Measurements from ENCODE around the gene PSMD9. TPM values are rescaled to one million over a fixed set of nuclear protein-coding genes. Genes with fewer than 3 reads are reported as not detected.

PSMD9 gene
- total and polyA plus RNA-seq, 9 donors = 24.4 to 58.7 (median 35.5) TPM

DNA sequence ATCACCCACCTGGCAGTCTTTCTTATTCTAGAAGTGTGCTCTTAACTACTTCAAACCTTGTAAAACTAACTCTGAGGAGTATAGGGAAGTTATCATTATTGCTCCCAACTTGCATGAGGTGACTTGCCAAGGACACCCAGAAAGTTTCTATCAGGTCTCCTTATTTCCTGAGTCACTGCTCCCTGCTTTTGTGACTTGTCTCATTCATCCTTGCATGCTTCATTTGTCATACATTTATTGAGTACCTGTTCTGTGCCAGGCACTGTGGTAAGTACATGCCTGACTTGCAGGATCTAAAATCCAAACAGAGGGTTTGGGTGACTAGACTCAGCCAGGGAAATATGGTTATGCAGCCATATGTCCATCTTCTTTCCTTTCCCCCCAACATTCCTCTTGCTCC, 55.3 kb downstream of the PSMD9 start:
- Histone ChIP-seq H3K4me3 (no peak overlapping the region), H3K27me3 (no peaks in the 10 kb centered on the region), H3K9me3 (no peaks in the 10 kb centered on the region), H3K36me3 (no peaks in the 10 kb centered on the region), H3K27ac (no peak overlapping the region), H3K4me1 (ENCODE audit: insufficient read depth) (no peaks in the 10 kb centered on the region)
- no peak for DNase-seq
- intact Hi-C loops (cut with DNase I) = no loop called here
- TF ChIP-seq EP300 (IDR thresholded peaks at IDR 0.05) = no peak
- TF ChIP-seq, protein P1, sequence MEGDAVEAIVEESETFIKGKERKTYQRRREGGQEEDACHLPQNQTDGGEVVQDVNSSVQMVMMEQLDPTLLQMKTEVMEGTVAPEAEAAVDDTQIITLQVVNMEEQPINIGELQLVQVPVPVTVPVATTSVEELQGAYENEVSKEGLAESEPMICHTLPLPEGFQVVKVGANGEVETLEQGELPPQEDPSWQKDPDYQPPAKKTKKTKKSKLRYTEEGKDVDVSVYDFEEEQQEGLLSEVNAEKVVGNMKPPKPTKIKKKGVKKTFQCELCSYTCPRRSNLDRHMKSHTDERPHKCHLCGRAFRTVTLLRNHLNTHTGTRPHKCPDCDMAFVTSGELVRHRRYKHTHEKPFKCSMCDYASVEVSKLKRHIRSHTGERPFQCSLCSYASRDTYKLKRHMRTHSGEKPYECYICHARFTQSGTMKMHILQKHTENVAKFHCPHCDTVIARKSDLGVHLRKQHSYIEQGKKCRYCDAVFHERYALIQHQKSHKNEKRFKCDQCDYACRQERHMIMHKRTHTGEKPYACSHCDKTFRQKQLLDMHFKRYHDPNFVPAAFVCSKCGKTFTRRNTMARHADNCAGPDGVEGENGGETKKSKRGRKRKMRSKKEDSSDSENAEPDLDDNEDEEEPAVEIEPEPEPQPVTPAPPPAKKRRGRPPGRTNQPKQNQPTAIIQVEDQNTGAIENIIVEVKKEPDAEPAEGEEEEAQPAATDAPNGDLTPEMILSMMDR (IDR thresholded peaks at IDR 0.05) = no peak
- TF ChIP-seq POLR2A (IDR thresholded peaks at IDR 0.05) = no peak

DNA sequence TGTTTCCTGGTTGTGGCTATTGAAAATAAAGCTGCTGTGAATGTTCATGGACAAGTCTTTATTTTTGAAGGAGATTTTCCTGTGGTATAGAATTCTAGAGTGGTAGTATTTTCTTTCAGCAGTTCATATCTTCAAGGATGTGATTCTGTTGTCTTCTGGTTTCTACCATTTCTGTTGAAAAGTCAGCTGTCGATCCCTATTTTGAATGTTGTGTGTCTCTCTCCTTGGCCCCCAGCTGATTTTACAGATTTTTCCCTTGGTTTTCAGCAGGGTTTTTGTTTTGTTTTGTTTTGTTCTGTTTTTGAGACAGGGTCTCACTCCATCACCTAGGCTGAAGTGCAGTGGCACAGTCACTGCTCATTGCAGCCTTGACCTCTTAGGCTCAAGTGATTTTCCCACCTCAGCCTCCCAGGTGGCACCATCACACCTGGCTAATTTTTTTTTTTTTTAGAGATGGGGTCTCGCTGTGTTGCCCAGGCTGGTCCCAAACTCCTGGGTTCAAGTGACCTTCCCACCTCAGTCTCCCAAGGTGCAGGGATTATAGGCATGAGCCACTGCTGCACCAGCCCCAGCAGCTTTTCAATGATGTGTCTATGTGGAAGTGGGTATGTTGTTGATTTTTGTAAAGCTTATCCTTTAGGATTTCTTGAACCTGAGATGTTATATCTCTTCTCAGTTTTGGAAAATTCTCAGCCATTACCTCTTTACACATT, 57.9 kb downstream of the PSMD9 start:
- no peaks in the 10 kb centered on the region for H3K27me3 ChIP-seq
- H3K4me3 ChIP-seq = no peak overlapping the region
- no peaks in the 10 kb centered on the region for H3K36me3 ChIP-seq
- intact Hi-C loops (cut with DNase I) = no loop called here
- 97 to 99% (median 98%) methylated on average over 2 of the region's 2 CpGs for WGBS, 3 donors
- no peak for DNase-seq
- no peaks in the 10 kb centered on the region for H3K9me3 ChIP-seq
- TF ChIP-seq, protein P1 (IDR thresholded peaks at IDR 0.05) = no peak
- TF ChIP-seq EP300 (IDR thresholded peaks at IDR 0.05) (no peak), POLR2A (IDR thresholded peaks at IDR 0.05) (no peak)
- no peak overlapping the region for H3K27ac ChIP-seq
- H3K4me1 ChIP-seq (ENCODE audit: insufficient read depth) = no peaks in the 10 kb centered on the region

DNA sequence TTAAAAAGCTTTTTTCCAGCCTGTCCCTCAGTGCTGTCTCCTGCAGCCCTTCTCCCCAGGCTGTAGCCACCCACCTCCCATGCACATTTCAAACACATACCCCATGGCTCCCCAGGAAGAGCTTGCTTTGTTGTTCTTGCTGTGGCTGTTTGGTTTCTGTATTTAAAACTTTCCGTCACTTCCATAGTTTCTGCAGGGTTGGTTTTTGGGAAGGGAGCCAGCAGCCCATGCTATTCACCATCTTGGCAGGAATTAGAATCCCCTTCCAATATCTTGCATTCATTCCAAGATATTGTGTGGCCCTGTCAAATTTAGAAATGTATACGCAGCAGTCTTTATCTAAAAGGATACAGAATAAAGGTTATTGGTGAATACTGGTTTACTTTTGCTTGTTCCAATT, 59.4 kb downstream of the PSMD9 start:
- no peak overlapping the region for H3K27ac ChIP-seq
- H3K9me3 ChIP-seq = no peaks in the 10 kb centered on the region
- 78 to 89% (median 87%) methylated on average over 2 of the region's 2 CpGs for WGBS, 3 donors
- H3K27me3 ChIP-seq = no peaks in the 10 kb centered on the region
- H3K4me3 ChIP-seq = no peak overlapping the region
- H3K4me1 ChIP-seq (ENCODE audit: insufficient read depth) = no peaks in the 10 kb centered on the region
- no peaks in the 10 kb centered on the region for H3K36me3 ChIP-seq
- TF ChIP-seq EP300 (IDR thresholded peaks at IDR 0.05) = no peak
- TF ChIP-seq, protein P1 (IDR thresholded peaks at IDR 0.05) = no peak
- TF ChIP-seq POLR2A (IDR thresholded peaks at IDR 0.05) = no peak
- intact Hi-C loops (cut with DNase I) = no loop called here
- DNase-seq = no peak

DNA sequence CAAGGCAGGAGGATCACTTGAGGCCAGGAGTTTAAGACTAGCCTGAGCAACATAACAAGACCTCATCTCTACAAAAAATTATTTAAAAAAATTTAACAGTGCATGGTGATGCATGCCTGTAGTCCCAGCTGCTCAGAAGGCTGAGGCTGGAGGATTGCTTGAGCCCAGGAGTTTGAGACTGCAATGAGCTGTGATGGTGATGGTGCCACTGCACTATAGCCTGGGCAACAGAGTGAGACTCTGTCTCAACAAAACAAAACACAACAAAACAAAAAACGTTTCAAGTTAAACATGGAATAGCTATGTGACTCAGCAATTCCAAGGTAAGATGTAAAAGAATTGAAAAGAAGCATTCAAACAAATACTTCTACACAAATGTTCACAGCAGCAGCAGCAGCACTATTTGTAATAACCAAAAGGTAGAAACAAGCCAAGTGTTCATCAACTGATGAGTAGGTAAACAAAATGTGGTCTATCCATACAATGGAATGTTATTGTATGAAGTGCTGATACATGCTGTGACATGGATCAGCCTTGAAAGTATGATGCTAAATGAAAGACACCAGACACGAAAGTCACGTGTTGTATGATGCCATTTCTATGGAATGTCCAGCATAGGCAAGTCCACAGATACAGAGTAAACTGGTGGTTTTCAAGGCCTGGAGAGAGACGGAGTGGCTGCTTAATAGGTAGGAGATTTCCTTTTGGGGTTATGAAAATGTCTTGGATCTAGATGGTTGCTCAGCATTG, 61.2 kb downstream of the PSMD9 start:
- Histone ChIP-seq H3K4me1 (ENCODE audit: insufficient read depth) (no peaks in the 10 kb centered on the region), H3K9me3 (no peaks in the 10 kb centered on the region), H3K27ac (no peak overlapping the region), H3K27me3 (no peaks in the 10 kb centered on the region), H3K36me3 (no peaks in the 10 kb centered on the region), H3K4me3 (no peak overlapping the region)
- DNase-seq = no peak
- TF ChIP-seq EP300 (IDR thresholded peaks at IDR 0.05) (no peak), POLR2A (IDR thresholded peaks at IDR 0.05) (no peak)
- TF ChIP-seq, protein P1 (IDR thresholded peaks at IDR 0.05) = no peak
- intact Hi-C loops (cut with DNase I) = no loop called here
- WGBS, 3 donors = 66 to 70% (median 67%) methylated on average over 4 of the region's 4 CpGs

Data from ovary (tissue), 9 donors.